Stimulated activated CD4-positive, alpha-beta T cell treated with anti-CD3 and anti-CD28 coated beads, Interleukin-1b, Interleukin-23, amount 100 ng/mL, for 4 hours (primary cell): ENCODE results near the gene TPCN1.
A peak's percentile ranks its signal among the peaks of the same experiment; 100 is the strongest.

ENCODE experiments used
- DNase-seq, 2 donors: peaks; one replicate each; pipeline ENCODE4 v3.0.0-alpha.2; 2020; ENCODE audit warnings: low read depth in 2 of 2

The TPCN1 gene

DNA sequence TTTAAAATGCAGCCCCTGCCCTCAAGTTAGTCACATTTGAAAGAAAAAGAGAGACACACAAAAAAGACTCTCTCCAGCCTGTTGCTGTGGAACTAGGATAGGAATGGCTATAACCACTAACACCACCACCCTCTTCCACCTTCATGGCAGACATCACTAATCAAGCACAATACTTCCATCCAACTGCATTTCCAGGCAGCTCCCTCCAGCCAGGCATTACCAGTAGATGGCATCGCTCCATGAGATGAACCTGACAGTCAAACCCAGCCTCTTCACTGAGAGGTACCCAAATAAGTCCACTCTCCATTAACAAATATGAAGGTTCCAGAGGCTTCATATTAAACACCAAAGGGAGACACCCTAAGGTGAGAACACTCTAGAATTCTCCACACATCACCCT, 89.2 kb downstream of the TPCN1 start:
- DNase-seq: no peak

DNA sequence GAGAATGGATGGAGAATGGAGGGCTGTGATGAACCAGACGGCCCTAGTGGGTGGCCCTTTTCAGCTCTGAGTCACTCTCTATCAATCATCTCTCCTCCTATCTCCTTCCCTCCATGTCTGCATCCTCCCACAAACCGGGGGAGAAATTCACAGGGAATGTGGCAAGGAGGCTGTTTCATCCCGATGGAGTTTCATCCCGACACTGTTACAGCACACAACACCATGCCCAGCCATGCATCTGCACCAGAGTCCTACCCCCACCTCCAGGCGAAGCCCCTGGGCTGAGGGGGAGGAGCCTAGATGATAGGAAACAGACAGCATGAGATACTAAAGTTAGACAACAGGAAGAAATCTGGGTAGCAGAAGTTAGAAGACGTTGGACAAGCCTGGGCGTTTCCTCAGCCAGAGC, 92.9 kb downstream of the TPCN1 start:
- DNase-seq: no peak

DNA sequence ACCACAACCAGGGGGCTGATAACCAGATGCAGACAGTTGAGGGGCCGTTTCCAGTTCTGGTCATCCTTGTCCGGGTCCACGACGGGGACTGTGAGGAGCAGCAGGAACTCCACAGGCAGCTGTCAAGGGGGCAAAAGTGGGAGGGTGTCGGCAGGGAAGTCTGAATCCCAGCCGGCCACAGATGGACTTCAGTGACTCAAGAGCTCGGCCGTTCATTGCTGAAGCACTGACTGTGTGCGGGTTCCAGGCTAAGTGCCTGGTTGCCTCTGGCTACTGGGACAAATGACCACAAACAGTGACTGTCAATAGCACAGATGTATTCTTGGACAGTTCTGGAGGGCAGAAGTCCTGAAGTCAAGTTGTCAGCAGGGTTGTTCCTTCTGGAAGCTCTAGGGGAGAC, 94.1 kb downstream of the TPCN1 start:
- DNase-seq: no peak

GRCh38 chr12:113316155-113316554, 94.9 kb downstream of the TPCN1 start:
- no peak for DNase-seq

DNA sequence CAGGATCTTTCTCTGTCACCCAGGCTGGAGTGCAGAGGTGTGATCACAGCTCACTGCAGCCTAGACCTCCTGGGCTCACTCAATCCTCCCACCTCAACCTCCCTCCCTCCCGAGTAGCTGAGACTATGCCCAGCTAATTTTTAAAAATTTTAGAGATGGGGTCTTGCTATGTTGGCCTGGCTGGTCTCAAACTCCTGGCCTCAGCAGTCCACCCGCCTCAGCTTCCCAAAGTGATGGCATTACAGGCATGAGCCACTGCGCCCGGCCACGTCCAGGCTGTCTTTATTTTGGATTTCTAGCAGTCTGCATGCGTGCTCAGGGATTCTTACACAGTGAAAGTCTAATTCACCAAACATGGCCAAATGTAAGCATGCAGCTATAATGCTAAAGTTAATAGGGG, 95.9 kb downstream of the TPCN1 start:
- DNase-seq: no peak

DNA sequence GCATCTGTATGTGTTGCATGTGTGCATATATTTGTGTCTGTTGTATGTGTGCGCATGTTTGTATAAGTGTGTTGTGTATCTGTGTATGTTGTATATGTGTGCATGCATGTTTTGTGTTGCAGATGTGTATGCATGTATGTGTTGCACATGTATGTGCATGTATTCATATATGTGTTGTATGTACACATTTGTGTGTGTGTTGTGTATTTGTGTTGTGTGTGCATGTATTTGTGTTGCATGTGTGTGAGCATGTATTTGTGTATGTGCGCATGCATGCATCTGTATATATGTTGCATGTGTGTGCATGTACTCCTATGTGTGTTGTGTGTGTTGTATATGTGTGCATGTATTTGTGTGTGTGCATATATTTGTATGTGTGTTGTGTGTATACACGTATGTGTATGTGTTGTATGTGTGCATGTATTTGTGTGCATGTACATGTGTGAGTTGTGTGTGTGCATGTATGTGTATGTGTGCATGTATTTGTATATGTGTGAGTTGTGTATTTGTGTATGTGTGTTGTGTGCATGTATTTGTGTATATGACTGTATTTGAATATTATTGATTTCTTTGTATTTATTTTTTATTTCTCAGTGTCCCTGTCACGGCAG, 96.9 kb downstream of the TPCN1 start:
- DNase-seq: no peak

GRCh38 chr12:113318900-113319628, 97.8 kb downstream of the TPCN1 start:
- no peak for DNase-seq

- DNase-seq: no peak
Measured at GRCh38 chr12:113320401-113320800, 99.1 kb downstream of the TPCN1 start.

DNA sequence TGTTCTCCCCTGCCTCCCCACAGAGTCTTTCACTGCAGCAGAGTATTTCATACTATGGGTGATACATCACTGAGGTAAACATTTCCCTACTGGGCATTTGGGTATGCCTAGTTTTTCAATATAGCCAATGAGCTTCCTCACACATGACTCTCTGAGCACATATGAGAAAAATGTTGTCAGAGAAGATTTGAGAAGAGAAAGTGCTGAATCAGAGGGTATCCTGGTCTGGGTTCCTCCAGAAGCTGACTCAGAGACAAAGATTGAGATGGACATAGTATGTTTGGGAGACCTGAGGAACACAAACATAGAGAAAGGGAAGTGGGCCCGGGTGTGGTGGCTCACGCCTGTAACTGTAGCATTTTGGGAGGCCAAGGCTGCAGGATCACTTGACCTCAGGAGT, 101.1 kb downstream of the TPCN1 start:
- DNase-seq: no peak

DNA sequence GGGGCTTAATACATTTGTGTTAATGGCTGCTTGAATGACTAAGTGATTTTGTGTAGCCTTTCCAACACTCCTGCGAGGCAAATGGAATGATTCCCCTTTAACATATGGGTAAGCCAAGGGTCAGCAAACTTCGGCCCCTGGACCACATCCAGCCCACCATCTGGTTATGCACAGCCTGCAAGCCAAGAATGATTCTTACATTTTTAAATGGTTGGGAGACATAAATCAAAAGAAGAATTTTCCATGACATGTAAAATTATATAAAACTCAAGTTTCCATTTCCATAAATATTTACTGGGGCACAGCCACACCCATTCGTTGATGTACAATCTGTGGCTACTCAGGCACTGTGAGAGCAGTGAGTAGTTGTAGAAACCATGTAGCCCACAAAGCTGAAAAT, 104.7 kb downstream of the TPCN1 start:
- no peak for DNase-seq

- DNase-seq: no peak
Measured at GRCh38 chr12:113326775-113327395, 105.6 kb downstream of the TPCN1 start.

DNA sequence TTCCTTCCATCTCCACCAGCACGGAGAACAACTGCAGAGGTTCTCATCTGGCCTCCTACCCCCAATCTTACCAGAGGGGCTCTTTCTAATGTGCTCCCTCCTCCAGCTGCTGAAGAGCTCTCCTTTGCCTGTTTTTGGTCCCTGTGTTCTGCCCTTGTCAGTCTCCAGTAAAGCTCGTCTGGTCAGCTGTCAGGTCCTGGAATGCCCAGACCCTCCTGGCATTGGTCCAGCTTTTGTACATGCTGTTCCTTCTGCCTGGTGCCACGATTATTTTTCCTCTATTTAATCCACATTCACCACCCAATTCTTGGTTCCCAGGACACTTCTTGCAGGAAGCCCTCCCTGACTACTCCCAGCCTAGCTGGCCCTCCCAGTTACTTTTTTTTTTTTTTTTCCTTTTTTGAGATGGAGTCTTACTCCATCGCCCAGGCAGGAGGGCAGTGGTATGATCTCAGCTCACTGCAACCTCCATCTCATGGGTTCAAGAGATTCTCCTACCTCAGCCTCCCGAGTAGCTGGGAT, 107.2 kb downstream of the TPCN1 start:
- DNase-seq: no peak

- DNase-seq: no peak
Measured at GRCh38 chr12:113329022-113329790, 107.9 kb downstream of the TPCN1 start.

DNA sequence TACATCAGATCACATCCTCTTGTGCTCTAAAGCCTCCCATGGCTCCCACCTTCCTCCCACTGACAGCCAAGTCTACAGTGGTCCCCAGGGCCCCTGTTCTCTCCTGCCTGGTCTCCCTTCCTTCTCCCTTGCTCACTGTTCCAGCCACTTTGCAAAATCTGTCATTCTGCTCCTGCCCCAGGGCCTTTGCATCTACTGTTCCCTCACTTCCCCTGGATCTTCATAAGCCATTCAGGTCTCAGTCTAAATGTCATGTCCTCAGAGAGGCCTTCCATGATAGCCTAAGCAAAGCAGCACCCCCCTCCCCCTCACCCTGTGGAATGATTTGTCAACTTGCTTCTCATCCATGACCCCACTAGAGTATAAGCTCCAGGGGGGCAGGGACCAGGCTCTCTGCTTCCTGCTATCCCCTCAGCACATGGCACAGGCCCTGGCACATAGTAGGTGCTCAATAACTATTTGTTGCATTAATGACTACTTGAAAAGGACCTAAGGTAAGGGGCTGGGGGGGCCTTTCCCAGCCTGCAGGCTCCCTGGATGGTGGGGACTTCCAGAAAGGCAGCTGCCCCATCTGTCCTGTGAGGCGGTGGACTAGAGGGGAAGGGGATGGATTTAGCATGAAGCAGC, 108.6 kb downstream of the TPCN1 start:
- no peak for DNase-seq

DNA sequence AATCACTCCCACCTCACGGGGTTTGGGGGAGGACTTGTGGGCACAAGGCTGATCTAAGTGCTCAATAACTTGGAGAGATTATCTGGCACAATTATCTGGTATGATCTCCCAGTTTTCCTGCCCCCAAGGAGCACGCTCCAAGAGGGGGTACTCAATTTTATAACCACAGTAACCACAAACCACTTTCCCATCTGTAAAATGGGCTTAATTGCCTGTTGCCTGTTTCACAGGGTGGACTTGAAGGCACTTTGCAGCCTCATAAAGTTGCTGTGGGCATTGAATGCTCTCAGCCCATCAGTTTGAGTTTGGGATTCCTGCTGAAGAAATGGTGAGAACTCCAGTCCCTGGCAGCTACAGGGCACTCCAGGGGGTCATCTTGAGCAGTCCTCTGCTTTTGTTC, 109.2 kb downstream of the TPCN1 start:
- DNase-seq: no peak

GRCh38 chr12:113332688-113333417, 111.6 kb downstream of the TPCN1 start:
- no peak for DNase-seq

DNA sequence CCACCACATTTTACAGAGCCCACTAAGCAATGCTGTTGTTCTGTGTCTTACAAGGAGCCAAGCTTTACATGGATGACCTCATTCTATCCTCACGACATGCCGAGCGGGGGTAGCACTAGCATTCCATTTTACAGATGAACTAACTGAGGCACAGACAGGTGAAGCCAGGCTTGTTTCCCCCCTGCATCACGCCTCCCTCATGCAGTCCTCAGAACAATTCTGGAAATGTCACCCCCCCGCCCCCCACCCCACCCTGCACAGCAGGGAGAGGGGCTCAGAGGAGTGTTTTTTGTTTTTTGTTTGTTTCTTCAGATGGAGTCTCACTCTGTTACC, 112.1 kb downstream of the TPCN1 start:
- no peak for DNase-seq

DNA sequence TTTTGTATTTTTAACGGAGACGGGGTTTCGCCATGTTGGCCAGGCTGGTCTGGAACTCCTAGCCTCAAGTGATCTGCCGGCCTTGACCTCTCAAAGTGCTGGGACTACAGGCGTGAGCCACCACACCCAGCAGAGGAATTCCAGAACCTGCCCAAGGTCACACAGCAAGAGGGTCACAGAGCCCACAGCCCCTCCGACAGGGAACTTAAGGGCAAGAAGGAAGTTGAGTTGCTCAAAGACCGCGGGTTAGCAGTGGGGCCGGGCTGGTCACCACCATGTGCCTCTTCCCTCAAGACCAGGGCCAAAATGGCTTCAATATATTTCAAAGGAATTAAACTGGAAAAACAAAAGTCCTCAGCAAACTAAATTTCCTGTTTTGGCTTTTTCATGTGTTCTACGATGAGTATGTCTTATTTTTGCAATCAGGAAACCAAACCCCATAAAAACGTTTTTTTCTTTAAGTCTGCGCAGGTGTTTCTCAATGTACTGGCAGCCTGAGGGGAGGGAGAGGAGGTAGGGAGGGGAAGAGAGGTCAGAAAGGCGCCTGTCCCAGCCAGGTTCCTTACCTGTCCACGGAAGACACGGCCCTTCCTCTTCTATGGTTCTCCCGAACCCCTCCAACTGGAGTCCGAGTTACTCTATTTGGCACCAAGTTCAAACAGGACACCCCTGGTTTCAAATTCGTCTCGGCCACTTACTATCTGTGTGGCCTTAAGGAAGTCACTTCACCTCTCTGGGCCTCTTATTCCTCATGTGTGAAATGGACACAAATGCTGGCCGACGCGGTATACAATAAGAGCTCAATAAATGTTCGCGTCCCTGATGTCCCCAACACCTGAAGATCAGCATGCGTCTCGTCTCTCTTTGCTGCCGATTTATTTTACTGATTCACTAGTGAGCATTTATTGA, 112.9 kb downstream of the TPCN1 start:
- DNase-seq: no peak

- DNase-seq: peak; percentile 88 to 91
Measured at GRCh38 chr12:113334786-113335539, 113.7 kb downstream of the TPCN1 start, which contains the start of gene SLC8B1. Gene SLC8B1 (minus strand): TSS chr12:113335109. CDS start chr12:113332878, 2,231 bp downstream.
